ENCODE measurements around the gene FAM107B.

Gene FAM107B

GRCh38 chr10:14489522-14490177, 285.0 kb downstream of the FAM107B start:
- DNase-seq (ENCODE audit: low read depth), result no peak

GRCh38 chr10:14487488-14487883, 287.2 kb downstream of the FAM107B start:
- DNase-seq (ENCODE audit: low read depth), result no peak

GRCh38 chr10:14486777-14487487, 287.8 kb downstream of the FAM107B start:
- DNase-seq (ENCODE audit: low read depth), result no peak

- no peak for DNase-seq (ENCODE audit: low read depth)
Measured at GRCh38 chr10:14485986-14486385, 288.7 kb downstream of the FAM107B start.

GRCh38 chr10:14483417-14483816, 291.3 kb downstream of the FAM107B start:
- DNase-seq (ENCODE audit: low read depth), result no peak

- no peak for DNase-seq (ENCODE audit: low read depth)
Measured at GRCh38 chr10:14481752-14482151, 292.9 kb downstream of the FAM107B start.

GRCh38 chr10:14481014-14481413, 293.7 kb downstream of the FAM107B start:
- DNase-seq (ENCODE audit: low read depth), result no peak

GRCh38 chr10:14478604-14479003, 296.1 kb downstream of the FAM107B start:
- DNase-seq (ENCODE audit: low read depth), result no peak

- DNase-seq (ENCODE audit: low read depth), result no peak
Measured at GRCh38 chr10:14478201-14478600, 296.5 kb downstream of the FAM107B start.

- no peak for DNase-seq (ENCODE audit: low read depth)
Measured at GRCh38 chr10:14477408-14477710, 297.3 kb downstream of the FAM107B start.

GRCh38 chr10:14476641-14477407, 297.9 kb downstream of the FAM107B start:
- DNase-seq (ENCODE audit: low read depth), result no peak

GRCh38 chr10:14476006-14476405, 298.7 kb downstream of the FAM107B start:
- no peak for DNase-seq (ENCODE audit: low read depth)

GRCh38 chr10:14474656-14475055, 300.0 kb downstream of the FAM107B start:
- DNase-seq (ENCODE audit: low read depth), result no peak

- no peak for DNase-seq (ENCODE audit: low read depth)
Measured at GRCh38 chr10:14470920-14471319, 303.8 kb downstream of the FAM107B start.

- DNase-seq (ENCODE audit: low read depth), result no peak
Measured at GRCh38 chr10:14468726-14469125, 306.0 kb downstream of the FAM107B start.

Data from stimulated activated CD8-positive, alpha-beta memory T cell treated with anti-CD3 and anti-CD28 coated beads, Interleukin-15, amount 100 ng/mL, for 1 hour (primary cell).